HT-29 (cell line): Measurements from ENCODE around the gene KCNJ10. TPM values are rescaled to one million over a fixed set of nuclear protein-coding genes. Genes with fewer than 3 reads are reported as not detected.

Experiments
- DNase-seq: peaks from one replicate; pipeline ENCODE4 v3.0.0-alpha.2; 2015; ENCODE audit warnings: low spot score
- total RNA-seq: library from RNA; depleted of rRNA; stranded (reverse); fragments of >200 nt; shearing (Covaris generic); gene quantifications from 2 replicates; pipeline ENCODE4 v1.2.3, GENCODE V29; 2014; rRNA removed

KCNJ10 gene
- total RNA-seq, 1 experiment from 2014 or later, result not detected

DNA sequence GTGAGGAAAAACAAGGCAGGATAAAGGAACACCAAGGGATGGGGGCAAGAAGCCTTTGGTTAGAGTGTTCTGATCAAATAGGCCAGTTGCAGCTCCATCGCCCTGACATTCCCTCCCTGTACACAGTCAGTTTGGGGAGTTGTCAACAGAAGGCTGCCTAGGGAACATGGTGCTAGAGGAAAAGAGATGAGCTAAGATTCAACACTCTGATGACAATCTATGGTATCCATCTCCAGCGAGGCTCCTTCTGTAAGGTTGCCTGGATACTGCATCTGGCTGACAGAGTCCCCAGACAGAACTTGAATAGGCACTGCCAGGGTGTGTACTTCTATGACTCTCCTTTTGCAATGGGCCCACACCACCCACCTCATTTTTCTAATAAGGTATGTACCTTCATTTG is 104.7 kb downstream of the KCNJ10 start:
- DNase-seq, result no peak

DNA sequence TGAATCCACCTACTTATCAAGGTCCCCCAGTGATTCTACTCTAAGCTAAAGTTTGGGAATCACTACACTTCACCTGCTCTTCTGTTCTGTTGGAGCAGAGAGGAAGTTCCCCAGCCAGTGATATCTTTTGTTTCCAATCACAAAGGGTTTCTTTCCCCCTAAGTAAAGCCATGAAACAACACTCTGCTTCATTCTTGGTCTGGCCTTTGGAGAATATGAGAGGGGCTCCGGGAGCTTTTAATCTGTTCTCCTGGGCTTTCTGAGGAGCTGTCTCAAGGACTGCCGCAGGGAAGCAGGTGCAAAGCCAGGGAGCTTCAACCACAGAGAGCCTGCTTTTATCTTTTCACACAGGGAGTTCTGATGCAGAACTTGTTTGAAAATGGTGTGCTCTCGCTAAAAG is 105.8 kb downstream of the KCNJ10 start:
- DNase-seq, result no peak

DNA sequence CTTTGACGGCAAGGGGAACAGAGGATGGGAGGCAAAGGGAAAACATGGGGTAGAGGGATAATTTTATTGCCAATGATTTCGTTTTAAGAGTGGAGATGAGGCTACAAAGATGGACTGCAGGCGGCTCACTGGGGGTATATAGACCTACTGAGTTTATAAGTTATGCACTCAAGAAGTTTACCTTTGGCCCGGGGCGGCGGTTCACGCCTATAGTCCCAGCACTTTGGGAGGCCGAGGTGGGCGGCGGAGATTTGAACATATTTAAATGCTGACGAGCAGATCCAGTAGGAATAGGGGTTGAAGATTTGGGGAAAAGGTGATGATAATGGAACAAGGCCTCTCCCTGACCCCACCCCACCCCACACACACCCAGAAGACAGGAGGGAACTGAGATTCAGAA is 107.8 kb downstream of the KCNJ10 start:
- DNase-seq, result no peak

DNA sequence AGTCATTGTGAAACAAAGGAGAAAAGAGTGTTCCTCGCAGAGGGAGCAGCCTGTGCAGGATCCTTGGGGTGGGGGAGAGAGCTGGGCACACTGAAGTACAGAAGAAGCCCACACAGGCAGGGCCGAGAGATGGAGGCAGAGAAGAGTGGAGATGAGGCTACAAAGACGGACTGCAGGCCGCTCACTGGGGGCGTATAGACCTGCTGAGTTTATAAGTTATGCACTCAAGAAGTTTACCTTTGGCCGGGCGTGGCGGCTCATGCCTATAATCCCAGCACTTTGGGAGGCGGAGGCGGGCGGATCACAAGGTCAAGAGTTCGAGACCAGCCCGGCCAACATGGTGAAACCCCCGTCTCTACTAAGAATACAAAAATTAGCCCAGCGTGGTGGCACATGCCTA is 108.3 kb downstream of the KCNJ10 start:
- DNase-seq, result no peak

DNA sequence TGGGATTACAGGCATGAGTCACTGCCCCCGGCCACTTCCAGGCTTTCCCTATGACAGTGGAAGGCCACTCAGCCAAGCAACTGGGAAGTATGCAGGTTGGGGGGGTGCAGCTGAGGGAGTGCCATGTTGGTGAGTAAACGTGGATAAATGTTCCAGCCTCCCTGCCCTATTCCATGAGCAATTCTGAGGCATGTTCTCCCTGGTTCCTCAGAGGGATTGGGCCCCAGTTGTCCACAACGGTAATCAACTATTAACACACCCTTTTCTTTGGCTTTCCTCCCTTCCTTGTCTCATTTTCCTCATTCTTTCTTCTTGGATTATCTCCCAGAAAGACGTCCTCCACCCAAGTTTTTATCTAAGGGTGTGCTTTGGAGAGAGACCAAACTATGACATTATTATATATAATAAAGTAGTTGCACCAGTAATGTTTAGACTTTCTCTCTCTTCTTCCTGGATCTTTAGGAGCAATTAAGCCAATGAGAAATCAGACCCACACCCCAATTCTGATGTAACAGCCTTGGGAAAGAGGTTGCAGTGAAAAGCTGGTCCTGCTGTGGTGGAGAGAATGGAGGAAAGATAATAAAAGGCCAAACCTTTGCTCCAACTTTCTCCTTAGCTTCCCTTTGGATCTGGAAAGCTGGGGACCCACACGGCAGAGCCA is 109.1 kb downstream of the KCNJ10 start:
- peak; percentile 49 for DNase-seq

DNA sequence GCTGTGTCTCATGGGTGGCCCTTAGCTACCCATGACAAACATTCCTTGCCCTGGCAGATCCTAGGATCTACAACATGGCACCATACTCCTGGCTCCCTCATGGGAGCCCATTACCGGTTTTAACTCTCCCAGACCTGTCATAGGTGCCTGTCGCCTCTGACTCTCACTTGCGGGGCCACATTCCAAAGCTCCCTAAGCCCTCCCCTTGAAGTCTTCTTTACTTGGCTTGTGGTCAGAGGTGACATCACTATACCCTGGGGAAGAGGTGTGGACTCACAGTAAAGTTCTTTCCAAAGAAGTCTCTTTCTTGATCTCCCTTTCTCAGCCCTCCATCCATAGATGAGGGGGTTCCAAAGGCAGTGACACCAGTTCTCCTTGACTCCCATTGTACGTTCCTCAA is 110.5 kb downstream of the KCNJ10 start:
- peak; percentile 51 for DNase-seq

DNA sequence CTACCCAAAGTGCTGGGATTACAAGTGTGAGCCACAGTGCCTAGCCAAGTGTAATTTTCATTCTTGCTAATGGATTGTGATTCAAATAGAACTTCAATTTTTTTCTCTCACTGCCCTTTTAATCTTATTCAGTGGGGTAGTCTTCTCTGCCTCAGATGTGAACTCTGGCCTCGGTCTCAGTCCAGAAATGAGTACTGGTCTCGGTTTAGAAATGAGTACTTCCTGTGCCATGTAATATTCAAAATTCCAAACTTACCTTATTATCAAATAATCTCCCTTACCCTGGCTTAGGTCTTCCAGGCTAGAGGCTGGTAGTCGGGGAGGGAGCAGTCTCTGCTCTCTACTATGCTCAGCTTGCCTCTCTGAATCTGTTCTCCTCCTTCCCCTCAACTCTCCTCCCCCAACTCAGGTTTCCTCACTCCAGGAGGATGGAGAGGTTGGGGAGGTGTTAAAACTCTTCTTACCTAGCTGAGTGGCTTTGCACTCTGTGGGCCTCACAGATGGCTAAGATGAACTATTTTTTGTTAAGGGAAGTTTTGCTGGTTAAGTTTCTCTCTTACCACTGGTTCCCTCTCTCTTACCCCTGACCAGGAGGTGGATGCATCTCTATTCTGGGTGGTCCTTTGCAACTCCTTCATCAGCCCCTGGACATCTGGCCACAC is 111.1 kb downstream of the KCNJ10 start:
- DNase-seq, result no peak

DNA sequence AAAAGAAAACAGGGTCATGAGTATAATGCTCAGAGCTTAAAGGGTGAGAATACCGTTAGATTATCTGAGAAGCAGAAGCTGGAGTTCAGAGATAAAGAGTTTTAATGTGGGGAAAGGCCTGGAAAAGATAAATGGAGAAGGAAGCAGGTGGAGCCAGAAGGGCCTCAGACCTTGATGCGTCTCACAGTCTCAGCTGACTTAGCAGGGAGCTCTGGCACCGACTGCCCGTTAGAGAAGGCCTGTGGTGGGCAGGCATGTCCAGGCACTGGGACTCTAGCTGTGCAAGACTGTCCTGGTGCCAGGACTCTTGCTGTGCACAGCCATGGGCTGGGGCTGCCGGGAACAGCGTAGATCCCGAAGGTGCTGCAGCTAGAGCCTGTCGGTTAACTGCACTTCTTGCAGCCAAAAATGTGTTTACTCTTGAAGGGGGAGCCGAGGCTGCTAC is 112.1 kb downstream of the KCNJ10 start:
- no peak for DNase-seq

DNA sequence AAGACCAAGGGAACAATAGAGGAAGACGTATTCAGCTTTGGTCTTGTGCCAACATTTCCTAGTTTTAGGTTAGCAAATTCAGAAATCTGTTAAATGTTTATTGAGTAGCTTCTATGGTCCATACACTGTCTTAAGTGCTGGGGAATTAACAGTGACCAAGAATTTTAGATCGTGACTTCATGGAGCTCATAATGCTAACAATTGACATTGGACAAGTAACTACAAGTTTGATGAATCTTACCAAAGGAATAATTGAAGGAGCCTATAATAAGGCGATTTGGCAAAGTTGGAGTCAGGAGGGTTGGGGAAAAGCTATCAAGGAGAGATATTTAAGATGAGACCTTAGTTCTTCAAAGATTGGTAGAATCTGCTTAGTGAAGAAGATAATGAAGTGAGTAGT is 114.5 kb downstream of the KCNJ10 start:
- no peak for DNase-seq

DNA sequence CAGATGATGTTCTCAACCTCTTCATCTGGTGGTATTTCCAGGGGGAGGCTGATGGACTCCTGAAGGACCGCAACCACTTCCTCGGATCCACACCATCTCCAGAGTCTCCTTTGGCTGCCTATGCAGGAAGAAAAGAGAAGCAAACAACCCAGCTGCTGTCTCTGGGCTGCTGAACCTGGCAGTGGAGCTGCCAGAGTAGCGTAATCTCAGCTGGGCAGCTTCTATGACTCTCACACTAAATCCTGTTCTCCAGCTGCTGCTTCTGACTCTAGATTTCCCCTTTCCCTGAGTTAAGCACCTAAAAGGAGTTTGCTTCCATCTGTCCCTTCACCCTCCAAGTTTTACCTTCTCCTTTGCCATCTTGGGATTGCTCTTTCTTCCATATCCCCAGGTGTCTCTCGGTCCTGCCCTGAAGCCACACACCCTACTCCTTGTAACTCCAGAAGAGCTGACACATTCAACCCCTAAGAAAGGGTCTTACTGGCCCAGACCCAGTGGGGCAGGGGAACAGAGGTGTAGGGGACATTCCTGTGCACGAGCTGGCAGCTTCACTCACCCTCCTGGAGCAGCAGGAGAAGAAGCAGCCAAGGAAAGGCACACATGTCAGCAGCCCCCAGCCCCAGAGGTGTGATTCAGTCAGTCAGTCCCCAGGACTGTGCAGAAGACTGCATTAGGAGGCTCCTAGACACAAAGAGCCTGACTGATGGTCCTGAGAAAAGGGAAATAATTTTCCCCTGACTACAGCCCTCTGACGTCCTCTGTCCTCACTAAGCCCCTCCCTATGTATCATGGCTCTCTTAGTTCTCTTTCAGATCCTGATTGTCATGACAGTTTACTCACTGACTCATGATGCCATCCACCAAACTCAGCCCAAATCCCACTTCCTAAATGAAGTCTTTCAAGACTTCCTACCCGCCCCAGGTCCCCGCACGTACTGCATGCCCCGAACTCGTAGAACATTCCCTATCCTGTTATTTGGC is 116.1 kb downstream of the KCNJ10 start, which contains the start of gene SLAMF9:
Gene SLAMF9, minus strand, starts transcription at position 702 of the 980 bp plus-strand sequence. Its CDS starts 100 bp downstream, at position 602.
- DNase-seq, result no peak

DNA sequence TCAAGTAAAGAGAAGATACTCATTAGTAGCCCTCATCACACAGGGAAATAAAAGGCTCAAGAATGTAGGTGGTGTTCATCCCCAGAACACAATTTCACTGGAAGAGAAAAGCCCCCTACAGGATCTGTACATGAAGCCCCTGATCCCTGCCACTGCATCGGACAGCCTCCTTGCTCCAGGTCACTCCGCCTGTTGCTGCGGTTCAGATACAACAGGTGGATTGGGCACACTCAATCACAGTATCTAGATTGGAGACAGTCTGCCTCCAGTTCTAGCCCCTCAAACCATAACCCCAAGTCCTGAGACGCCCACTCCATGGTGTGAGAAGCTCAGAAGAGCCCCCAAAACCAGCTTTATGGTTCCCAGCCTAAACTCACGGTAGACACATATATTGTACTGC is 117.0 kb downstream of the KCNJ10 start:
- no peak for DNase-seq

DNA sequence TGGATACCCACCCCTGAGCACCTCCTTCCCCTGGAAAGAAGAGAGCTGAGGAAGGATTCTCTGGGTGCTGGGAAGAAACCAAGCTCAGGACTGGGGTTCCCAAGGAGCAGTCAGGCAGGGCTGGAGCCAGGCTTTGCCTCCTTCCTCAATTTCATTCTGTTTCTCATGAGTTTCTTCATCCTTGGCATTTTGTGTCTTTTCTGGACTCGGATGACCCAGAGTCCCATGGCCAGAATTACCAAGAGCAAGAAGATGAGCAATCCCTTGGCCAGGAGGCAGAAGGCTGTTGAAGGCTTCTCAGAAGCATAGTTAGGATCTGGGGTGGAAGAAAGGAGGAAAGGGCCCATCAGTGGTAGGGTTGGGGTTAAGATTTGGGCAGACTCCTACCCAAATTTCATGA is 118.4 kb downstream of the KCNJ10 start:
- no peak for DNase-seq

DNA sequence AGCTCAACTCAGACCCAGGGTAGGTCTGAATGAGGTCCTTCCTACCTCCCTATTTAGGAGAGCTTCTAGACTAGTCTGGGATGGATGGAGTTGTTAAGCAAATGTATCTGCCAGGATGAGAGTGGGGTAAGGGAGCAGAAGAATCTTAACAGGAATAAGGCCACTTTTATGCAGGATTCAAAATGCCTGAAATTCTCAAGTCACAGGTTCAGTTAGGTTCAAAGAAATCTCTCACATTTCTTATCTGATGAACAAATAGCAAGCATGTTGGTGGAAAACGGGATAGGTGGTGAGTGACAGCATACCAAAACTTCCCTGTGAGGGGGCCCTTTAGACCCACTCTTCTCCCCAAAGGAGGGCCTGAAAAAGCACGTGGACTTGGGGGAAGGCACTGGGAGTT is 118.9 kb downstream of the KCNJ10 start:
- no peak for DNase-seq

DNA sequence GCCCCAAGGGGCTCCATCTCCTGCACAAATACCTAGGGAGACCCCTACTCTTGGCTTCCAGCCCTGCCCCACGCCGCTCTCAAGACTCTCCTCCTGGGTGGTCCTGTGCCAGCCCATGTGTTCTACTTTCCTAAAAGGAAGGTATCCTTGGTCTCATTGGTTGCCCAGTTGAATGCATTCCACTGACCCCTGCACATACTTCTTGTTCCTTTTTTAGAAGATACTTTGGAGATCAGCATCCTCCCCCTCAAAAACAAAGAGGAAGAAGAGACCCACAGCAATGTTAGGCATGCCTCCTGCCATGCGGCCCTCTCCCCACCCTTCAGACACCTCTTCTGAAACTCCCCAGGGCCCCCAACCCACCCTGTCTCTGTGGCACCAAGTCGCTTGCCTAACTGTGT is 120.0 kb downstream of the KCNJ10 start:
- no peak for DNase-seq

DNA sequence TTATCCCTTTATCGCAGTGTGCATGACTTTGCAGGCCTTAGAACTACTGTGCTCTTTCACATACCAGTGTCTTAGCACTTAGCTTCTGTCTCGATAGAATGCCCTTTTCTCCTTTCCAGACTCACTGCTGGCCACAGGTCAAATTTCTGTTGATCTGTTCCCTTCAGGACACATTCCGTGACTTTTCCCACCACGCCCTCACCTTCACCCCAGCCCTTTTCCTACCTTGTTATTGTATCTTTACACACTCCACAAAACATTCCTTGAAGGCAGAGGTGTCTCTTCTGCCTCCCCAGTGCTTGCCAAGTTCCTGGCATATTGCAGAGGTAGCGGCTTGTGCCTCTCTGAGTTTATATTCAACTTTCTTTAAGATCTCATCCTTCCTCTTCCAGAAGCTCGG is 120.8 kb downstream of the KCNJ10 start:
- DNase-seq, result no peak

Other genes with a start within 250 kb of the KCNJ10 start
- gene SLAMF8, start 243.3 kb downstream of the KCNJ10 start, total RNA-seq, result not detected in 2 replicates
- gene VSIG8, start 207.5 kb downstream of the KCNJ10 start, total RNA-seq, result 0.13 and 0.44 TPM in 2 replicates
- 0.76 TPM in 1 of 2 replicates, not detected in the other for gene CFAP45, start 170.0 kb downstream of the KCNJ10 start, total RNA-seq
- 778 and 828 TPM in 2 replicates for gene TAGLN2, start 144.7 kb downstream of the KCNJ10 start, total RNA-seq
- gene IGSF9, start 124.5 kb downstream of the KCNJ10 start, total RNA-seq, result 5.9 and 6.5 TPM in 2 replicates
- not detected in 2 replicates for gene SLAMF9, start 115.9 kb downstream of the KCNJ10 start, total RNA-seq
- 3.6 and 4.0 TPM in 2 replicates for gene PIGM, start 38.2 kb downstream of the KCNJ10 start, total RNA-seq
- gene KCNJ9, start 11.4 kb upstream of the KCNJ10 start, total RNA-seq, result not detected in 2 replicates
- 21.9 and 24.7 TPM in 2 replicates for gene IGSF8, start 28.5 kb upstream of the KCNJ10 start, total RNA-seq
- gene ATP1A2, start 45.6 kb upstream of the KCNJ10 start, total RNA-seq, result not detected in 2 replicates
- gene ATP1A4, start 81.4 kb upstream of the KCNJ10 start, total RNA-seq, result not detected in 2 replicates
- gene CASQ1, start 120.4 kb upstream of the KCNJ10 start, total RNA-seq, result not detected in 2 replicates
- 31.6 and 38.7 TPM in 2 replicates for gene PEA15, start 135.2 kb upstream of the KCNJ10 start, total RNA-seq
- 54.1 and 69.3 TPM in 2 replicates for gene DCAF8, start 192.4 kb upstream of the KCNJ10 start, total RNA-seq
- gene PEX19, start 215.0 kb upstream of the KCNJ10 start, total RNA-seq, result 19.5 and 28.1 TPM in 2 replicates